Body of pancreas (tissue), 4 donors: ENCODE measurements around the gene TOR1AIP1. TPM values are rescaled to one million over a fixed set of nuclear protein-coding genes. Genes with fewer than 3 reads are reported as not detected.

Experiments
- ATAC-seq: fragments of 150-250 bp; one replicate; pipeline ENCODE4 v1.9.1; 2016
- DNase-seq, 4 donors: peaks; one replicate each; pipeline ENCODE4 v3.0.0-alpha.2; 2019
- H3K27ac ChIP-seq, 4 donors: fragments of 200-600 bp; sonication (generic); 1 replicate in 3 of 4; 2 replicates in 1 of 4; pipeline versions ENCODE4 v1.5.1 to v1.6.1; 2016 to 2019; ENCODE audit warnings: mild to moderate bottlenecking in 1 of 4, mixed read lengths in 1 of 4, moderate library complexity in 1 of 4
- H3K27me3 ChIP-seq, 2 donors: fragments of 200-600 bp; sonication (generic); one replicate each; pipeline ENCODE4 v1.6.0; 2016; ENCODE audit warnings: mild to moderate bottlenecking in 1 of 2
- H3K36me3 ChIP-seq, 2 donors: fragments of 200-600 bp; sonication (generic); replicated peaks in 1 of 2; 2 replicates each; pipeline ENCODE4 v1.5.1; 2016; ENCODE audit warnings: low read depth in 2 of 2; ENCODE audit not compliant: insufficient read depth in 1 of 2
- H3K4me1 ChIP-seq: fragments of 200-600 bp; sonication (generic); one replicate; pipeline ENCODE4 v1.6.0; 2016
- H3K4me3 ChIP-seq, 2 donors: fragments of 200-600 bp; sonication (generic); 1 replicate in 1 of 2; 2 replicates in 1 of 2; pipeline ENCODE4 v1.5.1; 2016 to 2019
- H3K9me3 ChIP-seq, 3 donors: fragments of 200-600 bp; sonication (generic); 1 replicate in 2 of 3; 2 replicates in 1 of 3; pipeline ENCODE4 v1.5.1; 2016
- CTCF ChIP-seq, 7 experiments: fragments of 450-650 bp in 4 of 7; fragments of 200-600 bp in 3 of 7; sonication (generic) in 3 of 7; IDR thresholded peaks; one replicate each; pipeline ENCODE4 v1.5.1; 2016 to 2019; ENCODE audit warnings: antibody characterized with exemption in 7 of 7
- POLR2A ChIP-seq, 3 donors: fragments of 450-650 bp; IDR thresholded peaks; one replicate each; pipeline ENCODE4 v1.6.1; 2016; ENCODE audit warnings: antibody characterized with exemption in 3 of 3, mild to moderate bottlenecking in 2 of 3
- WGBS, 2 donors: methylation state at CpG; one replicate each; pipeline ENCODE4 v1.1.5; 2017; 5-methylcytosine and 5-hydroxymethylcytosine counted together
- intact Hi-C: fragments of 100-400 bp; cut with DNase I; formaldehyde crosslinking; loops from one replicate; pipeline ENCODE4 v1.15.1; 2023
- total RNA-seq, 2 donors: library from RNA; depleted of rRNA; stranded (reverse); fragments of >200 nt; gene quantifications; one replicate each; pipeline ENCODE4 v1.1.0, GENCODE V29; 2016

The TOR1AIP1 gene
- total RNA-seq, 2 donors from 2014 or later, result 22.7 to 29.1 TPM

- H3K27me3 ChIP-seq, result no peaks in the 10 kb centered on the region
- TF ChIP-seq POLR2A (IDR thresholded peaks at IDR 0.05), result no peak
- no peak for TF ChIP-seq CTCF (IDR thresholded peaks at IDR 0.05)
- no peak overlapping the region for H3K4me3 ChIP-seq
- peaks cover 28% of the 10 kb centered on the region for H3K4me1 ChIP-seq
- ATAC-seq, result no peak
- WGBS, 2 donors, result 93 to 96% methylated on average over 6 of the region's 6 CpGs
- DNase-seq, result no peak
- H3K27ac ChIP-seq, result no peak overlapping the region
- no peaks in the 10 kb centered on the region for H3K9me3 ChIP-seq
- intact Hi-C loops, result no loop called here
- H3K36me3 ChIP-seq, result no peaks in the 10 kb centered on the region
These were observed 86.4 kb downstream of the TOR1AIP1 start for GRCh38 chr1:179968284-179968993.

- Histone ChIP-seq H3K27ac (peak overlapping the region in 2 of 4 donors; percentile 11 to 66), H3K36me3 (no peaks in the 10 kb centered on the region), H3K9me3 (no peaks in the 10 kb centered on the region), H3K4me3 (no peak overlapping the region), H3K4me1 (peaks cover 28% of the 10 kb centered on the region), H3K27me3 (no peaks in the 10 kb centered on the region)
- ATAC-seq (no peak), DNase-seq (no peak)
- intact Hi-C loops, result no loop called here
- WGBS, 2 donors, result 77 to 80% methylated on average over 6 to 8 of the region's 8 CpGs
- TF ChIP-seq POLR2A (IDR thresholded peaks at IDR 0.05) (no peak), CTCF (IDR thresholded peaks at IDR 0.05) (no peak)
These were observed 87.2 kb downstream of the TOR1AIP1 start for GRCh38 chr1:179968994-179969919.

Other genes with a start within 250 kb of the TOR1AIP1 start
- gene FAM163A, start 139.0 kb upstream of the TOR1AIP1 start, total RNA-seq, result under 1 TPM in 1 of 2 donors, not detected in 1; 0.26 TPM
- 10 to 100 TPM; 44.1 to 44.8 TPM for gene TOR1AIP2, start 4.5 kb upstream of the TOR1AIP1 start, total RNA-seq
- gene CEP350, start 72.5 kb downstream of the TOR1AIP1 start, total RNA-seq, result 10 to 100 TPM; 41.5 to 55.4 TPM